ENCODE results near the gene SSR4.
A peak's percentile ranks its signal among the peaks of the same experiment; 100 is the strongest.

SSR4 gene

GRCh38 chrX:153769865-153770600, 24.4 kb upstream of the SSR4 start:
- DNase-seq = no peak

DNA sequence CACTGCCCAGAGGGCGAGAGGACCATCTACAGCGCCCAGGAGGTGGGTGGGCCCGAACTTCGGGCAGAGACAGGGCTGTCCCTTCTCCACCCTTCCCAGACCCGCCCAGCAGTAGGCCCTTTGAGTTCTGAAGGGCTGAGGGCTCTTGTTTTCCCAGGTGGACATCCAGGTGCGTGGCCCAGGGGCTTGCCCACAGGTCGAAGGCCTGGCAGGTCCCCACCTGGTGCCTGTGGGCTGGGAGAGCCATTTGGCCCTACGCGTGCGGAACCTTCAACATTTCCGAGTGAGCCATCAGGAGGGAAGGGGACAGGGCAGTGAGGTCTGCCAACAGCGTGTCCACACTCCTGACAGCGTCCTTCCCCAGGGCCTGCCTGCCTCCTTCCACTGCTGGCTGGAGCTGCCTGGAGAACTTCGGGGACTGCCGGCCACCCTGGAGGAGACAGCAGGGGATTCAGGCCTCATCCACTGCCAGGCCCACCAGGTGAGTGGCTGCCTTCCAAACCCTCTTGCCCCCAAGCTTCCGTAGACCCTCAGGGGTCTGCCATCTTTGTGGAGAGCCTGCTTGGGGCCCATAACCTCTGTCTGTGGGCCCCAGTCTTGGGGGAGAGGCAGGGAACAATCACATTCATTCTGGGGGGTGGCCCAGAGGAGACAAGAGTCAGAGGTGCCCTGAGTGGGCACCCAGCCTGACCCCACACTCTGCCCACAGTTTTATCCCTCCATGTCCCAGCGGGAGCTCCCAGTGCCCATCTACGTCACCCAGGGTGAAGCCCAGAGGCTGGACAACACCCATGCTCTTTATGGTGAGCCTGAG, 23.7 kb upstream of the SSR4 start:
- DNase-seq = no peak

DNA sequence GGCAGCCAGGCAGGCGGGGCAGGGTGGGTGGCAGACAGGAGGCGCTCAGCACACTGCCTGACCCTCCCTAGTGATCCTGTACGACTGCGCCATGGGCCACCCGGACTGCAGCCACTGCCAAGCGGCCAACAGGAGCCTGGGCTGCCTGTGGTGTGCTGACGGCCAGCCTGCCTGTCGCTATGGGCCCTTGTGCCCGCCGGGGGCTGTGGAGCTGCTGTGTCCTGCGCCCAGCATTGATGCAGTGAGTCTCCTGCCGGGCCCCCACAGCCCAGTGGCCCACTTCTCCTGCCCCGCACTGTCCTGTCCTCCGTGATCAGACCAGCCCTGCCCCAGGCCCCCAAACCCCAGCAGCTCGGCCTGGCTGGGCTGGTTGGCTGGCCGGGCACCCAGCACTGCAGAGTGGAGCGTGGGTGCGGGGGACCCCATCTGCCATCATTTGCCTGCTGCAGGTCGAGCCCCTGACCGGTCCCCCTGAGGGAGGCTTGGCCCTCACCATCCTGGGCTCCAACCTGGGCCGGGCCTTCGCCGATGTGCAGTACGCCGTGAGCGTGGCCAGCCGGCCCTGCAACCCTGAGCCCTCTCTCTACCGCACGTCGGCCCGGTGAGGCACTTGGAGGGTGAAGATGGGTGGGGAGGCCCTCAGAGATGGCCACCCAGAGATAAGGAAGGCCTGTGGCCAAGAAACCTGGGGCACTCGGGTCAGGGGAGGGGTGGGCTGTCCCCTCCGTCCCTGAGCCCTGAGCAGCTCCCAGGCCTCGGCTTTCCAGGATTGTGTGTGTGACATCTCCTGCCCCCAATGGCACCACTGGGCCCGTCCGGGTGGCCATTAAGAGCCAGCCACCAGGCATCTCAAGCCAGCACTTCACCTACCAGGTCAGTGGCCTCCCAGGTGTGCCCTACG, 22.8 kb upstream of the SSR4 start:
- no peak for DNase-seq

DNA sequence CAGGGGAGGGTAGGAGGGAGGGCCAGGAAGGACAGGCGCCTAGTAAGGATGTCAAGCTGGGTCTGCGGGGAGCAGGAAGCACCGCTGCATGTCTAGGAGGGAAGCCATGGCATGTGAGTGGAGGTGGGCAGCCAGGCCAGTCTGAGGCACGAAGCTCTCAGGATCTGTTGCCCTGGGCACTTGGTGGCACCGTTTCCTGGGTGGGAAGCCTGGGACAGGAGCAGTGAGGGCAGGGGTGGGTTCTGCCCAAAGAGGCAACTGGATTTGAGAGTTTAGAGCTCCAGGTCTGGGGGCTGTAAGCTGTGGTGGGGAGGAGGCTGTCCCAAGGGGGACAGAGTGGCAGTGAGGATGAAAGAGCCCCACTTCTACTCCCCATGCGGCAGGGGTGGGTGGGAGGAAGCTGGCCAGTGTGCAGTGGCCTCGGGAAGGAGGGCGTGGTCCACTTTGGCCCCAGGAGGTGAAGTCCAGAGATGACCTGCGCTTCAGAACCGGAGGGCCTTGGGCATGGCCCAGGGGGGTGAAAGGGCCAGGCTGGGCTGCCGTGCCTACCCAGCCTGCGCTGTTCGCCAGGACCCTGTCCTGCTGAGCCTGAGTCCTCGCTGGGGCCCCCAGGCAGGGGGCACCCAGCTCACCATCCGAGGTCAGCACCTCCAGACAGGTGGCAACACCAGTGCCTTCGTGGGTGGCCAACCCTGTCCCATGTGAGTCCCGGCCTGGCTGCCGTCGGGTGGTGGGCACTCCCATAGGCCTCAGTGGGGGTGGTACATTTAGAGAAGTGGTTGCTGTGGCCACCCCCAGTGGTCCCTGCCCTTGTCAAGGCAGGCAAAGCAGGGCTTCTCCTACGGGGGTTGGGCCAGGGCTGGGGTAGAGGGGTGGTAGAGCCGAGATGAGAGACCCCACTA, 21.9 kb upstream of the SSR4 start:
- no peak for DNase-seq

GRCh38 chrX:153773218-153773611, 21.3 kb upstream of the SSR4 start:
- no peak for DNase-seq

GRCh38 chrX:153773741-153774575, 20.5 kb upstream of the SSR4 start:
- DNase-seq = no peak

- no peak for DNase-seq
Observed at GRCh38 chrX:153774576-153775292, 19.7 kb upstream of the SSR4 start.

DNA sequence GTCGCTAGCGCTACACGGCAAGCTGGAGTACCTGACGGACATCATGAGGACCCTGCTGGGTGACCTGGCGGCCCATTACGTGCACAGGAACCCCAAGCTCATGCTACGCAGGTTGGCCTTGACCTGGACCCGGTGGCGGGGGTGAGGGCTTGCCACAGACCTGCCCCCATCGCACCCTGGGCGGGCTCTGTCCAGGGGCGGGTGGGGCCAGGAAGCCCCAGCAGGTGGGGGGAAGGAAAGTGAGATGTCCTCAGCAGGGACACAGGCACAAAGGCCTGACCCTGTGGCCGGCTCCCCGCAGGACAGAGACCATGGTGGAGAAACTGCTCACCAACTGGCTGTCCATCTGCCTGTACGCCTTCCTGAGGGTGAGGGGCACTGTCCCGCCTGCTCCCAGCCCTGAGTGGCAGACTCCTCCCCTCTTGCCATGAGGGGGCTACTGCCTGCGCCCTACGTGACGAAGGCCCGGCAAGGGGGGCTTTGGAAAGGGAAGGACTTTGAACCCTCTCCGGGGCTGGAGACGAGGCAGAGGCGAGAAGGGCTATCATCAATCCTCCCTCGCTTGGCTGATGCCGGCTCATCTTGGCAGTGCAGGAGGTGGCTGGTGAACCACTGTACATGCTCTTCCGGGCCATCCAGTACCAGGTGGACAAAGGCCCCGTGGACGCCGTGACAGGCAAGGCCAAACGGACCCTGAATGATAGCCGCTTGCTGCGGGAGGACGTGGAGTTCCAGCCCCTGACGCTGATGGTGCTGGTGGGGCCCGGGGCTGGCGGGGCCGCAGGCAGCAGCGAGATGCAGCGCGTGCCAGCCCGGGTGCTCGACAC, 19.0 kb upstream of the SSR4 start:
- no peak for DNase-seq

DNA sequence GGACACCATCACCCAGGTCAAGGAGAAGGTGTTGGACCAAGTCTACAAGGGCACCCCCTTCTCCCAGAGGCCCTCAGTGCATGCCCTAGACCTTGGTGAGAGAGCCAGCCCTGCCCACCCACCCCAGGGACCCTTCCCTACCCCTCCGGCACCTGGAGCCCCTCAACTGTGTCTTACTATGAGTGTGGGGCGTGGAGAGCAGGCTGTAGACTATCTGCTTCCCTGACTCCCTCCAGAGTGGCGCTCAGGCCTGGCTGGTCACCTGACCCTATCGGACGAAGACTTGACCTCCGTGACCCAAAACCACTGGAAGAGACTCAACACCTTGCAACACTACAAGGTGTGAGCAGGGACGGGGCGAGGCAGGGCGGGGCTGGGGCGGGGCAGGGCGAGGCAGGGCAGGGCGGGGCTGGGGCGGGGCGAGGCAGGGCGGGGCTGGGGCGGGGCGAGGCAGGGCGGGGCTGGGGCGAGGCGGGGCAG, 18.3 kb upstream of the SSR4 start:
- no peak for DNase-seq

DNA sequence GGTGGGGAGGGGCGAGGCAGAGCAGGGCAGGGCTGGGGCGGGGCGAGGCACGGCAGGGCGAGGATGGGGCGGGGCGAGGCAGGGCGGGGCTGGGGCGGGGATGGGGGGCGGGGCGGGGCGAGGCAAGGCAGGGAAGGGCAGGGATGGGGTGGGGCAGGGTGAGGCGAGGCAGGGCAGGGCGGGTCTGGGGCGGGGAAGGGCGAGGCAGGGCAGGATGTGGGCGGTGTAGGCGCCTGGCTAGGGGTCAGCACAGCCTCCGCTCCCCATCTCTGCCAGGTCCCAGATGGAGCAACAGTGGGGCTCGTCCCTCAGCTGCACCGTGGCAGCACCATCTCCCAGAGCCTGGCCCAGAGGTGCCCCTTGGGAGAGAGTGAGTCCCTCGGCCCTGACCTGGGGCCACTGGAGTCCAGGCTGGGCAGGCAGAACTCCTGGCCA, 17.8 kb upstream of the SSR4 start:
- no peak for DNase-seq

GRCh38 chrX:153777261-153778090, 17.0 kb upstream of the SSR4 start:
- no peak for DNase-seq

DNA sequence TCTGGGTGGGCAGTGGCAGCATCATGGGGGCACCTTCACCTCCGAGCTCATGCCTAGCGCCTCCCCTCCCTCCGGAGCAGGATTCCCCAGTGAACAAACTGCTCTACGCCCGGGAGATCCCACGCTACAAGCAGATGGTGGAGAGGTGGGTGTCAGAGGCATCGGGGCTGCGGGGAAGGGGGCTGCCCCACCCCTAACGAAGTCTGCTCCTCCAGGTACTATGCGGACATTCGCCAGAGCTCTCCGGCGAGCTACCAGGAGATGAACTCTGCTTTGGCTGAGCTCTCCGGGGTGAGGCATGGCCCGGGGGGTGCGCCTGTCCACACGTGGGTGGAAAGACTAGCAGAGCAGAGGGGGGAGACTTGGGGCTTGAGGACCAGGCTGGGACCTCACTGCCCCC, 16.3 kb upstream of the SSR4 start:
- no peak for DNase-seq

GRCh38 chrX:153778684-153779101, 15.8 kb upstream of the SSR4 start:
- DNase-seq = no peak

- DNase-seq = no peak
Observed at GRCh38 chrX:153779891-153780677, 14.4 kb upstream of the SSR4 start.

DNA sequence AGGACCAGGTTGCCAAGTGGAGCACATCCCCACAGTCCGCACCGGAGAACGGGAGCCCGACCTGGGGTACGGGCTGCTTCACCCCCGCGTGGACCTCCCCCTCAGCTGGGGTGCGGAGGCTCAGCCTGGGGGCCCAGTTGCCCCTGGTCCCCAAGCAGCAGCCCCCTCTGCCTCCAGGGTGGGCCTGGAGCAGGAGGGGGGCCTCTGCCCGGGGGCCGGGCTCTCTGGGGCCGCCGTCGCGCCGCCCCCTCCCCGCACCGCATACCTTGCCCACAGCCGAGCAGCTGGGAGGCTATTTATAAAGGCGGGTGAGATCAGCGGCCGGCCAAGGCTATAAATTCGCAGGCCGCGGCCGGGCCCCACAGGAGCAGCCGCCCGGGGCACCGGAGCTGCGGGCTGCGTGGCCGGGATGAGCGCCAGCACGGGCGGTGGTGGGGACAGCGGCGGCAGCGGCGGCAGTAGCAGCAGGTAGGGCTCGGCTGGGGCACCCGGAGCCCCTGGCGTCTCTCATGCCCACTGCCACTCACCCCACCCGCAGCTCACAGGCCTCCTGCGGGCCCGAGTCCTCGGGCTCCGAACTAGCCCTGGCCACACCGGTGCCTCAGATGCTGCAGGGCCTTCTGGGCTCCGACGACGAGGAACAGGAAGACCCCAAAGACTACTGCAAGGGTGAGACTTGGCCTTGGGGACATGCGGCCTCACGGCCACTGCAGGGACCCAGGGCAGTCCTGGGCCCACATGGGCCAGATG, 13.6 kb upstream of the SSR4 start, which contains the start of gene SRPK3:
Gene SRPK3 (plus strand): TSS at position 364 of the 750 bp plus-strand sequence. CDS start 46 bp downstream, at position 410.
- no peak for DNase-seq

DNA sequence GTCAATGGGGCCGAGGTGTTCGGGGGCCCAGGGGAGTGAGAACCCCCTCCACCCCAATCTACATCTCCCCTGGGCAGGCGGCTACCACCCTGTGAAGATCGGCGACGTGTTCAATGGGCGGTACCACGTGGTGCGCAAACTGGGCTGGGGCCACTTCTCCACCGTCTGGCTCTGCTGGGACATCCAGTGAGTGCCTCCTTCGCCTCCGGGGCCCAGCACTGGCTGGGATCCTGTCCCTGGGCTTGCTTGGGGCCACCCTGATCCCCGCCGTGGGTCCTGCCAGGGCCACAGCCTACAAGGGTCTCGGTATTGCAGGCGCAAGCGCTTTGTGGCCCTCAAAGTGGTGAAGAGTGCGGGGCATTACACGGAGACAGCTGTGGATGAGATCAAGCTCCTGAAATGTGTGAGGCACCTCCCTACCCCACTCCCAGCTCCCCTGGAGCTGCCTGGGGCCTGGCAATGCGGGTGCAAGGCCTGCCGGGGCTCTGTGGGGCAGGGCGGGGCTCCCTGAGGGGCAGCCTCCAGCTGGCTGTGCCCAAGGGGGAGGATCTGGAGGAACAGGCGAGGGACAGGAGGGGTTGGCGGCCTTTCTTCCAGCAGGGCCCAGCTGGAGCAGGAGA, 12.9 kb upstream of the SSR4 start:
- DNase-seq = peak; percentile 28
